ENCODE data around the gene MDH1B.

Gene MDH1B

DNA sequence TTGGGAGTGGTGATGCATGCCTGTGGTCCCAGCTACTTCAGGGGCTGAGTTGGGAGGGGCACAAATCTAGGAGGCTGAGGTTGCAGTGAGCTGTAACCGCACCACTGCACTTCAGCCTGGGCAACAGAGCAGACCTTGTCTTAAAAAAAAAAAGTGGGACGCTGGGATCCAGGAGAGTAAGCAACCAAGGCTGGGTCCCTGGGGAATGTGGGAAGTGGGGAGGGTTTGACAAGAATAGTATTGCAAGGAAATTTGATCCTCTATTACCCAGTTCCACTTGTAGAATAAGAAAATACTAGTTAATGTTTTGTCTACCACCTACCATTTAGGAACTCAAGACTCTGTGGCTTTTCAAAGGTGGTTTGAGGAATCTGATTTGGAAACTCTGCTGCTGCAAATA is 25.9 kb downstream of the MDH1B start:
- Histone ChIP-seq H3K36me3 (ENCODE audit: control insufficient read depth, insufficient read depth, low read length) (no peaks in the 10 kb centered on the region), H3K27me3 (ENCODE audit: control insufficient read depth, insufficient read depth, low read length) (no peaks in the 10 kb centered on the region), H3K27ac (no peak overlapping the region), H3K4me3 (ENCODE audit: low read depth, low read length) (no peak overlapping the region), H3K4me2 (ENCODE audit: low read length) (no peak overlapping the region), H3K9ac (no peak overlapping the region), H2AFZ (no peak overlapping the region), H3K4me1 (no peaks in the 10 kb centered on the region), H3K79me2 (no peaks in the 10 kb centered on the region), H3K9me3 (ENCODE audit: control insufficient read depth, low read length) (no peaks in the 10 kb centered on the region)
- no peak for TF ChIP-seq CTCF (IDR thresholded peaks at IDR 0.05)

DNA sequence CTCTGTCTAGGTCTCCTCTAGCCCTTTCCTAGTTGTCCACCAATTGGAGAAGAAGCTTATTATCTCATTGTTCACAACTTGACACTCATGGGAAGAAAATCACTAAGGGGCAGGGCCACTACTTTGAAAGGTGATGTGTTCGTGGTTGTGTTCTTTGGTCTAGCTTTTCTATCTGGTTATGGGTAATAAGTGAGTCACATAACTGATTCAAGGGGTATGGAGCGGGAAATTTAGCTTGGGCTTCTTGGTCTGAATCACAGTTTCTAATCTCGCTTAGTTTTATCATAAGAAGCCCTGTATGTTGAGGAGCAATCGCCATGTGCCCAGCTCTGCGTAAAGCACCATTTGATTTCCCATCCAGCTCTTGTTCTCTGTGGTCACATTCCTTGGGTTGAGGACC is 28.2 kb downstream of the MDH1B start:
- no peak overlapping the region for H3K4me2 ChIP-seq (ENCODE audit: low read length)
- no peak overlapping the region for H3K27ac ChIP-seq
- no peaks in the 10 kb centered on the region for H3K79me2 ChIP-seq
- no peak overlapping the region for H3K9ac ChIP-seq
- no peak overlapping the region for H2AFZ ChIP-seq
- no peak for TF ChIP-seq CTCF (IDR thresholded peaks at IDR 0.05)
- H3K36me3 ChIP-seq (ENCODE audit: control insufficient read depth, insufficient read depth, low read length), result no peaks in the 10 kb centered on the region
- H3K4me1 ChIP-seq, result no peaks in the 10 kb centered on the region
- no peaks in the 10 kb centered on the region for H3K9me3 ChIP-seq (ENCODE audit: control insufficient read depth, low read length)
- no peaks in the 10 kb centered on the region for H3K27me3 ChIP-seq (ENCODE audit: control insufficient read depth, insufficient read depth, low read length)
- H3K4me3 ChIP-seq (ENCODE audit: low read depth, low read length), result no peak overlapping the region

DNA sequence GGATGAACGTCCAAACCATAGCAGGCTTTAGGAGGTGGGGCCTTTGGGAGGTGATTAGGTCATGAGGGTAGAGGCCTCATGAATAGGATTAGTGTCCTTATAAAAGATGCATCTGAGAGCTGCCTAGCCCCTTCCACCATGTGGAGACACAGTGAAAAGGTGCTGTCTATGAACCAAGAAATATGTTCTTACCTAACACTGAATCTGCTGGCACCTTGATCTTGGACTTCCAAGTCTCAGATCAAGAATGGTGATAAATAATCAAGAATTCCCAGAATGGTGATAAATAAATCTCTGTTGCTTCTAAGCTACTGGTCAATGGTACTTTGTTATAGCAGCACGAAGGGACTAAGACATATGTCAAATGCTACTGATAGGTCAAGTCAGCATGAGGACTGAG is 31.8 kb downstream of the MDH1B start:
- no peak overlapping the region for H3K27ac ChIP-seq
- no peaks in the 10 kb centered on the region for H3K27me3 ChIP-seq (ENCODE audit: control insufficient read depth, insufficient read depth, low read length)
- no peak overlapping the region for H3K9ac ChIP-seq
- TF ChIP-seq CTCF (IDR thresholded peaks at IDR 0.05), result no peak
- H3K4me1 ChIP-seq, result no peaks in the 10 kb centered on the region
- H3K4me3 ChIP-seq (ENCODE audit: low read depth, low read length), result no peak overlapping the region
- no peak overlapping the region for H2AFZ ChIP-seq
- no peaks in the 10 kb centered on the region for H3K9me3 ChIP-seq (ENCODE audit: control insufficient read depth, low read length)
- no peaks in the 10 kb centered on the region for H3K36me3 ChIP-seq (ENCODE audit: control insufficient read depth, insufficient read depth, low read length)
- H3K4me2 ChIP-seq (ENCODE audit: low read length), result no peak overlapping the region
- no peaks in the 10 kb centered on the region for H3K79me2 ChIP-seq

DNA sequence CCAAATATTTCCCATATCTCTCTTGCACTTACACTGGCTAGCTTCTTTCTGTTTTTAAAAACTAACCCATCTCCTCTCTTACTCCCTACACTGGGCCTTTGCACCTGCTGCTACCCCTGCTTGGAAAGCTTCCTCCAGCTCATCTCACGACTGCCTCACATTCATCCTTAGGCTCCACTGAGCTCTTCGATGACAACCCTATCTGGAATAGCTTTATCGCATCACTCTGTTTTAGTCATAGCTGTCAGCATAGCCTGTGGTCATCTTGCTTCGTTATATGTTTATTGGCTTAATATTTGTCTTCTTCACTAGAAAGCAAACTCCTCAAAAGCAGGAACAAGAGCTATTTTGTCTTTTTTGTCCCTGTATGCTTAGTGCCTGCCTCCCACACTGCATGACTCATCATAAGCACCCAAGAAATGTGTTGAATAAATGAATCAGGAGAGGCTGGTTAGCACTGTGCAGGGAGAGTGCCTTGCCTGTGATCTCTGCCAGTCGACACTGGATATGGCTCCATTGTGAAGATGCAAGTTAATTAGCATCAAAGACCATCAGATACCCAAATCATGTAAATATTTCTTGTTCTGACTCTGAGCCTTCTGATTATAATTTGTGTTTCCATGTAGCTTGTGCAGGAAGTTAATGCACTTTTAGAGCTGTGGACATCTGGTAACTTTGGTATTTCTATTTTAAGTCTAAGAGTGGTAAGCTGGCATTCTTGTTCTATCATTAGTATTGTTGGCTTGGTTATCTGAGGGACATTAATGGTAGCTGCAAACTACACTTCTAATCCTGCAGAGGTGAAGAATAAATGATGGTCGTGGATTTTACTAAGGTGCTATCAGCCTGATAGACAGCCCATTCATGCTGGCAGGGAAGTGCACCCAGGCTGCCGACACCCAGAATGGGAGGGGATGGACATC is 36.6 kb downstream of the MDH1B start:
- H3K4me2 ChIP-seq (ENCODE audit: low read length), result no peak overlapping the region

More for the DNA sequence above, 36.6 kb downstream of the MDH1B start:
- no peak overlapping the region for H3K9ac ChIP-seq
- no peaks in the 10 kb centered on the region for H3K27me3 ChIP-seq (ENCODE audit: control insufficient read depth, insufficient read depth, low read length)
- TF ChIP-seq CTCF (IDR thresholded peaks at IDR 0.05), result no peak
- H3K79me2 ChIP-seq, result no peaks in the 10 kb centered on the region
- no peaks in the 10 kb centered on the region for H3K36me3 ChIP-seq (ENCODE audit: control insufficient read depth, insufficient read depth, low read length)
- H3K27ac ChIP-seq, result no peak overlapping the region
- no peaks in the 10 kb centered on the region for H3K9me3 ChIP-seq (ENCODE audit: control insufficient read depth, low read length)
- no peak overlapping the region for H3K4me3 ChIP-seq (ENCODE audit: low read depth, low read length)
- no peak overlapping the region for H2AFZ ChIP-seq
- peaks cover under 1% of the 10 kb centered on the region for H3K4me1 ChIP-seq

Data from parathyroid adenoma (tissue), 2 donors.